H9 (cell line): Measurements from ENCODE around the gene CD68. TPM values are rescaled to one million over a fixed set of nuclear protein-coding genes. Genes with fewer than 3 reads are reported as not detected.

Source experiments
- DNase-seq: peaks from one replicate; pipeline ENCODE4 v3.0.0-alpha.2; 2017
- H2AFZ ChIP-seq: one replicate; pipeline ENCODE4 v1.6.1; 2013; ENCODE audit warnings: mild to moderate bottlenecking, low read length, control low read depth, moderate library complexity
- H2AK5ac ChIP-seq: 2 replicates; pipeline ENCODE4 v1.6.1; 2013; ENCODE audit warnings: low read length, control low read depth, mixed read lengths; ENCODE audit not compliant: insufficient read length
- H2BK120ac ChIP-seq: one replicate; pipeline ENCODE4 v1.6.1; 2013; ENCODE audit warnings: low read depth, mild to moderate bottlenecking, low read length, control low read depth, inconsistent platforms; ENCODE audit not compliant: poor library complexity, severe bottlenecking
- H2BK12ac ChIP-seq: 2 replicates; pipeline ENCODE4 v1.6.1; 2013; ENCODE audit warnings: low read length, control low read depth, mixed read lengths, low read depth; ENCODE audit not compliant: insufficient read length
- H2BK15ac ChIP-seq: 2 replicates; pipeline ENCODE4 v1.6.1; 2013; ENCODE audit warnings: low read depth, low read length, control low read depth
- H2BK20ac ChIP-seq: one replicate; pipeline ENCODE4 v1.6.1; 2013; ENCODE audit warnings: low read depth, mild to moderate bottlenecking, low read length, control low read depth, inconsistent platforms; ENCODE audit not compliant: poor library complexity, severe bottlenecking
- H2BK5ac ChIP-seq: 2 replicates; pipeline ENCODE4 v1.6.1; 2013; ENCODE audit warnings: low read length, control low read depth, mixed read lengths; ENCODE audit not compliant: insufficient read length
- H3K14ac ChIP-seq: 2 replicates; pipeline ENCODE4 v1.6.1; 2013; ENCODE audit warnings: low read length, control low read depth; ENCODE audit not compliant: insufficient read depth
- H3K18ac ChIP-seq: 2 replicates; pipeline ENCODE4 v1.6.1; 2013; ENCODE audit warnings: low read depth, mild to moderate bottlenecking, mixed read lengths, low read length, control low read depth; ENCODE audit not compliant: insufficient read length
- H3K23ac ChIP-seq: 2 replicates; pipeline ENCODE4 v1.6.1; 2013; ENCODE audit warnings: low read length, control low read depth, mixed read lengths, low read depth; ENCODE audit not compliant: insufficient read length
- H3K23me2 ChIP-seq: 2 replicates; pipeline ENCODE4 v1.6.1; 2013; ENCODE audit warnings: low read depth, mild to moderate bottlenecking, mixed read lengths, low read length, control low read depth; ENCODE audit not compliant: insufficient read length, poor library complexity, severe bottlenecking
- H3K27ac ChIP-seq: 2 replicates; pipeline ENCODE4 v1.5.1; 2013; ENCODE audit warnings: low read length, control low read depth, mixed read lengths, low read depth; ENCODE audit not compliant: insufficient read length
- H3K27me3 ChIP-seq: 2 replicates; pipeline ENCODE4 v1.6.1; 2013; ENCODE audit warnings: low read length, control low read depth, inconsistent platforms; ENCODE audit not compliant: insufficient read depth
- H3K4ac ChIP-seq: 2 replicates; pipeline ENCODE4 v1.6.1; 2013; ENCODE audit warnings: low read depth, mild to moderate bottlenecking, control low read depth, inconsistent platforms, low read length, moderate library complexity
- H3K4me1 ChIP-seq: 2 replicates; pipeline ENCODE4 v1.6.1; 2013; ENCODE audit warnings: low read length, control low read depth, inconsistent platforms; ENCODE audit not compliant: insufficient read depth
- H3K4me2 ChIP-seq: 2 replicates; pipeline ENCODE4 v1.6.1; 2013; ENCODE audit warnings: low read length, control low read depth, mixed read lengths; ENCODE audit not compliant: insufficient read length, insufficient read depth
- H3K56ac ChIP-seq: 2 replicates; pipeline ENCODE4 v1.6.1; 2013; ENCODE audit warnings: low read depth, mild to moderate bottlenecking, mixed read lengths, low read length, control low read depth; ENCODE audit not compliant: insufficient read length
- H3K79me1 ChIP-seq: 2 replicates; pipeline ENCODE4 v1.6.1; 2013; ENCODE audit warnings: low read depth, mild to moderate bottlenecking, moderate library complexity, low read length, control low read depth, inconsistent platforms; ENCODE audit not compliant: insufficient read depth, poor library complexity, severe bottlenecking
- H3K79me2 ChIP-seq: 2 replicates; pipeline ENCODE4 v1.6.1; 2013; ENCODE audit warnings: low read length, control low read depth, inconsistent platforms; ENCODE audit not compliant: insufficient read depth
- H3K9ac ChIP-seq: 2 replicates; pipeline ENCODE4 v1.6.1; 2013; ENCODE audit warnings: low read length, control low read depth, mixed read lengths; ENCODE audit not compliant: insufficient read length; ENCODE audit errors: extremely low read depth
- H3K9me3 ChIP-seq: one replicate; pipeline ENCODE4 v1.6.1; 2013; ENCODE audit warnings: low read depth, low read length, inconsistent platforms; ENCODE audit not compliant: control insufficient read depth
- H3T11ph ChIP-seq: one replicate; pipeline ENCODE4 v1.6.1; 2013; ENCODE audit warnings: mild to moderate bottlenecking, low read length, control low read depth, inconsistent platforms
- H4K20me1 ChIP-seq: one replicate; pipeline ENCODE4 v1.6.1; 2013; ENCODE audit not compliant: control insufficient read depth, insufficient read length, insufficient read depth
- H4K5ac ChIP-seq: 2 replicates; pipeline ENCODE4 v1.6.1; 2013; ENCODE audit warnings: low read depth, mild to moderate bottlenecking, mixed read lengths, low read length, control low read depth; ENCODE audit not compliant: insufficient read length
- H4K8ac ChIP-seq: replicated peaks from 2 replicates; pipeline ENCODE4 v1.6.1; 2013; ENCODE audit warnings: low read length, control low read depth, mixed read lengths, low read depth; ENCODE audit not compliant: insufficient read length
- H4K91ac ChIP-seq: 2 replicates; pipeline ENCODE4 v1.6.1; 2013; ENCODE audit warnings: low read depth, mild to moderate bottlenecking, moderate library complexity, mixed read lengths, low read length, control low read depth; ENCODE audit not compliant: insufficient read length
- H3K27ac Mint-ChIP-seq, 3 experiments: 2 replicates in 2 of 3; 3 replicates in 1 of 3; pipeline ENCODE4 v1.8.0; 2020 to 2021; ENCODE audit warnings: mixed read lengths in 3 of 3, mild to moderate bottlenecking in 1 of 3, moderate library complexity in 1 of 3
- H3K27me3 Mint-ChIP-seq: 2 replicates; pipeline ENCODE4 v1.8.0; 2021; ENCODE audit warnings: low read depth, mild to moderate bottlenecking, moderate library complexity, mixed read lengths
- H3K36me3 Mint-ChIP-seq, 3 experiments: 2 replicates in 2 of 3; 3 replicates in 1 of 3; pipeline ENCODE4 v1.8.0; 2020 to 2021; ENCODE audit warnings: low read depth in 3 of 3, mixed read lengths in 3 of 3; ENCODE audit not compliant: insufficient read depth in 1 of 3
- H3K4me1 Mint-ChIP-seq, 2 experiments: 2 replicates each; pipeline ENCODE4 v1.8.0; 2020; ENCODE audit warnings: mixed read lengths in 2 of 2
- H3K4me3 Mint-ChIP-seq, 2 experiments: 2 replicates in 1 of 2; 3 replicates in 1 of 2; pipeline ENCODE4 v1.8.0; 2020 to 2021; ENCODE audit warnings: mild to moderate bottlenecking in 2 of 2, mixed read lengths in 2 of 2, moderate library complexity in 1 of 2
- H3K9me3 Mint-ChIP-seq, 2 experiments: 2 replicates in 1 of 2; 3 replicates in 1 of 2; pipeline ENCODE4 v1.8.0; 2020; ENCODE audit warnings: mild to moderate bottlenecking in 2 of 2, mixed read lengths in 2 of 2, moderate library complexity in 1 of 2
- CTCF ChIP-seq: fragments of 200-600 bp; sonication (generic); conservative IDR thresholded peaks from 3 replicates; pipeline ENCODE4 v1.8.0; 2021; ENCODE audit warnings: antibody characterized with exemption, mild to moderate bottlenecking
- WGBS: extraction: QIAGEN DNeasy Blood & Tissue Kit; methylation state at CpG from one replicate; pipeline ENCODE4 v1.1.7; 2013; ENCODE audit warnings: missing lambda C conversion rate, low lambda C conversion rate, mixed read lengths; ENCODE audit not compliant: insufficient read length; ENCODE audit errors: extremely low coverage; 5-methylcytosine and 5-hydroxymethylcytosine counted together
- total RNA-seq: library from RNA; stranded (reverse); gene quantifications from 2 replicates; pipeline ENCODE4 v1.2.1, GENCODE V29; 2021

CD68 gene
- total RNA-seq, 1 experiment from 2014 or later = 0.42 TPM

GRCh38 chr17:7559320-7560171 is 19.9 kb upstream of the CD68 start:
- peaks cover 43 to 62% of the 10 kb centered on the region in 2 experiments for H3K4me1 Mint-ChIP-seq

More at GRCh38 chr17:7559320-7560171, 19.9 kb upstream of the CD68 start:
- Histone ChIP-seq H3K56ac (no peak overlapping the region), H2BK20ac (no peak overlapping the region), H2BK12ac (no peak overlapping the region), H4K91ac (no peak overlapping the region), H3K79me1 (peaks cover 10% of the 10 kb centered on the region), H2BK15ac (no peak overlapping the region), H3K14ac (no peak overlapping the region; the same call in 1 of the 2 replicates), H2AK5ac (no peak overlapping the region), H3K4me1 (0 out of 2 replicates have a peak, but pooled peaks cover 2% of the 10 kb centered on the region), H3K4ac (no peak overlapping the region), H3K23me2 (peaks cover 9% of the 10 kb centered on the region), H4K20me1 (no peaks in the 10 kb centered on the region), H3K27ac (no peak overlapping the region), H3K4me2 (peak overlapping the region; percentile 77), H3K9me3 (no peaks in the 10 kb centered on the region), H3T11ph (no peak overlapping the region), H2BK120ac (no peak overlapping the region), H3K79me2 (peaks cover 8% of the 10 kb centered on the region; the same call in 1 of the 2 replicates), H3K18ac (no peak overlapping the region), H3K9ac (no peak overlapping the region), H2AFZ (no peak overlapping the region), H4K5ac (no peak overlapping the region), H4K8ac (no peak overlapping the region), H3K27me3 (no peaks in the 10 kb centered on the region), H3K23ac (no peak overlapping the region), H2BK5ac (no peak overlapping the region)
- no peaks in the 10 kb centered on the region; the same call in 1 of the 2 replicates for H3K27me3 Mint-ChIP-seq
- H3K9me3 Mint-ChIP-seq = no peaks in the 10 kb centered on the region
- no peak for DNase-seq
- TF ChIP-seq CTCF = no peak
- peak overlapping the region in 1 of 2 experiments; percentile 90; a peak in 2 of 5 replicates for H3K4me3 Mint-ChIP-seq
- H3K36me3 Mint-ChIP-seq = peaks cover 4 to 17% (median 15%) of the 10 kb centered on the region in 3 experiments; a peak in 6 of 7 replicates
- peak overlapping the region; percentile 74 to 98 (median 97); a peak in 4 of 7 replicates for H3K27ac Mint-ChIP-seq
- no CpG with 5 or more reads among the region's 18 CpGs for WGBS
